Memory B cell (primary cell): ENCODE measurements around the gene DPH5.
"Not testable (repeated sequence)": the region's sequence is repeated elsewhere in the genome, so short reads cannot be mapped to it uniquely, and the experiment has no call there.

Source experiments
- ATAC-seq: fragments of 150-1000 bp; cut with Tn5 transposase; 2 replicates; pipeline ENCODE4 v1.10.0; 2021; ENCODE audit warnings: low read depth, mild to moderate bottlenecking, moderate library complexity
- DNase-seq, 2 donors: peaks; one replicate each; pipeline ENCODE4 v3.0.0; 2022; ENCODE audit warnings: low spot score in 2 of 2
- H3K27ac Mint-ChIP-seq: one replicate; pipeline ENCODE4 v1.8.0; 2022; ENCODE audit warnings: mild to moderate bottlenecking, moderate library complexity, mixed read lengths
- H3K27me3 Mint-ChIP-seq: one replicate; pipeline ENCODE4 v1.8.0; 2022; ENCODE audit warnings: mixed read lengths
- H3K36me3 Mint-ChIP-seq: one replicate; pipeline ENCODE4 v1.8.0; 2022; ENCODE audit warnings: mild to moderate bottlenecking, mixed read lengths
- H3K4me1 Mint-ChIP-seq: one replicate; pipeline ENCODE4 v1.8.0; 2022; ENCODE audit warnings: mixed read lengths
- H3K4me3 Mint-ChIP-seq: one replicate; pipeline ENCODE4 v1.8.0; 2022; ENCODE audit warnings: mild to moderate bottlenecking, moderate library complexity, mixed read lengths
- H3K9me3 Mint-ChIP-seq: one replicate; pipeline ENCODE4 v1.8.0; 2022; ENCODE audit warnings: mixed read lengths

The DPH5 gene

GRCh38 chr1:101044749-101045148, 19.2 kb upstream of the DPH5 start:
- peaks cover 13% of the 10 kb centered on the region for H3K4me1 Mint-ChIP-seq
- H3K27ac Mint-ChIP-seq, result no peak overlapping the region
- no peak for ATAC-seq
- no peak for DNase-seq
- peaks cover 5% of the 10 kb centered on the region for H3K9me3 Mint-ChIP-seq
- H3K27me3 Mint-ChIP-seq, result no peaks in the 10 kb centered on the region
- peaks cover 15% of the 10 kb centered on the region for H3K36me3 Mint-ChIP-seq
- no peak overlapping the region for H3K4me3 Mint-ChIP-seq

- Mint-ChIP-seq H3K27me3 (no peaks in the 10 kb centered on the region), H3K27ac (no peak overlapping the region), H3K9me3 (peaks cover 5% of the 10 kb centered on the region), H3K4me1 (peaks cover 11% of the 10 kb centered on the region), H3K36me3 (peaks cover 15% of the 10 kb centered on the region), H3K4me3 (no peak overlapping the region)
- ATAC-seq (no peak), DNase-seq (no peak)
These were observed 18.7 kb upstream of the DPH5 start for GRCh38 chr1:101044259-101044658.

GRCh38 chr1:101043776-101044175, 18.2 kb upstream of the DPH5 start:
- no peak overlapping the region for H3K27ac Mint-ChIP-seq
- H3K9me3 Mint-ChIP-seq, result peaks cover 7% of the 10 kb centered on the region
- DNase-seq (no peak), ATAC-seq (no peak)
- no peak overlapping the region for H3K4me3 Mint-ChIP-seq
- H3K4me1 Mint-ChIP-seq, result peaks cover 11% of the 10 kb centered on the region
- H3K36me3 Mint-ChIP-seq, result peaks cover 19% of the 10 kb centered on the region
- H3K27me3 Mint-ChIP-seq, result no peaks in the 10 kb centered on the region

GRCh38 chr1:101041300-101041699, 15.7 kb upstream of the DPH5 start:
- no peak overlapping the region for H3K27ac Mint-ChIP-seq
- DNase-seq (no peak), ATAC-seq (no peak)
- H3K27me3 Mint-ChIP-seq, result no peaks in the 10 kb centered on the region
- peaks cover 32% of the 10 kb centered on the region for H3K36me3 Mint-ChIP-seq
- H3K4me1 Mint-ChIP-seq, result peaks cover 11% of the 10 kb centered on the region
- H3K4me3 Mint-ChIP-seq, result no peak overlapping the region
- H3K9me3 Mint-ChIP-seq, result peaks cover 10% of the 10 kb centered on the region

- H3K4me3 Mint-ChIP-seq, result peak overlapping the region; percentile 11
- no peaks in the 10 kb centered on the region for H3K27me3 Mint-ChIP-seq
- DNase-seq (no peak), ATAC-seq (peak; percentile 32)
- H3K27ac Mint-ChIP-seq, result peak overlapping the region; percentile 64
- H3K4me1 Mint-ChIP-seq, result peaks cover 17% of the 10 kb centered on the region
- peaks cover 32% of the 10 kb centered on the region for H3K36me3 Mint-ChIP-seq
- H3K9me3 Mint-ChIP-seq, result peaks cover 10% of the 10 kb centered on the region
These were observed 15.1 kb upstream of the DPH5 start for GRCh38 chr1:101040666-101041065.

GRCh38 chr1:101039245-101039644, 13.7 kb upstream of the DPH5 start:
- Mint-ChIP-seq H3K27me3 (no peaks in the 10 kb centered on the region), H3K27ac (no peak overlapping the region), H3K4me1 (peaks cover 19% of the 10 kb centered on the region), H3K4me3 (no peak overlapping the region), H3K9me3 (peaks cover 10% of the 10 kb centered on the region), H3K36me3 (peaks cover 30% of the 10 kb centered on the region)
- ATAC-seq (no peak), DNase-seq (no peak)

- DNase-seq (no peak), ATAC-seq (no peak)
- peaks cover 35% of the 10 kb centered on the region for H3K36me3 Mint-ChIP-seq
- peaks cover 22% of the 10 kb centered on the region for H3K4me1 Mint-ChIP-seq
- H3K9me3 Mint-ChIP-seq, result peaks cover 12% of the 10 kb centered on the region
- no peak overlapping the region for H3K4me3 Mint-ChIP-seq
- no peak overlapping the region for H3K27ac Mint-ChIP-seq
- no peaks in the 10 kb centered on the region for H3K27me3 Mint-ChIP-seq
These were observed 11.7 kb upstream of the DPH5 start for GRCh38 chr1:101037316-101037715.

- H3K36me3 Mint-ChIP-seq, result peaks cover 21% of the 10 kb centered on the region
- H3K4me3 Mint-ChIP-seq, result no peak overlapping the region
- H3K9me3 Mint-ChIP-seq, result peaks cover 5% of the 10 kb centered on the region
- H3K27me3 Mint-ChIP-seq, result no peaks in the 10 kb centered on the region
- DNase-seq (no peak), ATAC-seq (no peak)
- peaks cover 28% of the 10 kb centered on the region for H3K4me1 Mint-ChIP-seq
- no peak overlapping the region for H3K27ac Mint-ChIP-seq
These were observed 7.4 kb upstream of the DPH5 start for GRCh38 chr1:101033017-101033416.

- H3K27me3 Mint-ChIP-seq, H3K9me3 Mint-ChIP-seq, H3K4me3 Mint-ChIP-seq, DNase-seq, H3K27ac Mint-ChIP-seq, ATAC-seq: not testable (repeated sequence)
- Mint-ChIP-seq H3K36me3 (peaks cover 25% of the 10 kb centered on the region), H3K4me1 (peaks cover 37% of the 10 kb centered on the region)
These were observed 6.5 kb upstream of the DPH5 start for GRCh38 chr1:101032129-101032528.

GRCh38 chr1:101030881-101031280, 5.3 kb upstream of the DPH5 start:
- Mint-ChIP-seq H3K4me1 (peaks cover 41% of the 10 kb centered on the region), H3K36me3 (peaks cover 21% of the 10 kb centered on the region), H3K27ac (no peak overlapping the region), H3K9me3 (peaks cover 5% of the 10 kb centered on the region), H3K4me3 (no peak overlapping the region), H3K27me3 (no peaks in the 10 kb centered on the region)
- DNase-seq, result no peak
- no peak for ATAC-seq

- H3K36me3 Mint-ChIP-seq, result peaks cover 21% of the 10 kb centered on the region
- H3K27me3 Mint-ChIP-seq, result no peaks in the 10 kb centered on the region
- H3K4me3 Mint-ChIP-seq, result peak overlapping the region; percentile 71
- H3K4me1 Mint-ChIP-seq, result peaks cover 42% of the 10 kb centered on the region
- peak overlapping the region; percentile 77 for H3K27ac Mint-ChIP-seq
- ATAC-seq (no peak), DNase-seq (no peak)
- peaks cover 5% of the 10 kb centered on the region for H3K9me3 Mint-ChIP-seq
These were observed 3.6 kb upstream of the DPH5 start for GRCh38 chr1:101029184-101029583.

GRCh38 chr1:101028466-101028865, 2.9 kb upstream of the DPH5 start:
- H3K27ac Mint-ChIP-seq, result peak overlapping the region; percentile 77
- no peaks in the 10 kb centered on the region for H3K27me3 Mint-ChIP-seq
- ATAC-seq, result no peak
- H3K4me1 Mint-ChIP-seq, result peaks cover 42% of the 10 kb centered on the region
- peak overlapping the region; percentile 71 for H3K4me3 Mint-ChIP-seq
- DNase-seq, result no peak
- H3K36me3 Mint-ChIP-seq, result peaks cover 23% of the 10 kb centered on the region
- H3K9me3 Mint-ChIP-seq, result peaks cover 5% of the 10 kb centered on the region

GRCh38 chr1:101027194-101027772, 1.7 kb upstream of the DPH5 start:
- peaks cover 42% of the 10 kb centered on the region for H3K4me1 Mint-ChIP-seq
- peak overlapping the region; percentile 84 for H3K27ac Mint-ChIP-seq
- peaks cover 18% of the 10 kb centered on the region for H3K36me3 Mint-ChIP-seq
- DNase-seq (no peak), ATAC-seq (no peak)
- no peaks in the 10 kb centered on the region for H3K27me3 Mint-ChIP-seq
- peak overlapping the region; percentile 68 for H3K4me3 Mint-ChIP-seq
- peaks cover 2% of the 10 kb centered on the region for H3K9me3 Mint-ChIP-seq

GRCh38 chr1:101026430-101026788, 825 bp upstream of the DPH5 start:
- H3K9me3 Mint-ChIP-seq, result peaks cover 2% of the 10 kb centered on the region
- H3K27me3 Mint-ChIP-seq, result no peaks in the 10 kb centered on the region
- H3K36me3 Mint-ChIP-seq, result peaks cover 22% of the 10 kb centered on the region
- H3K4me1 Mint-ChIP-seq, result peaks cover 46% of the 10 kb centered on the region
- peak overlapping the region; percentile 94 for H3K4me3 Mint-ChIP-seq
- ATAC-seq (no peak), DNase-seq (no peak)
- peak overlapping the region; percentile 84 for H3K27ac Mint-ChIP-seq

GRCh38 chr1:101025283-101025656, 314 bp downstream of the DPH5 start:
- Mint-ChIP-seq H3K4me1 (peaks cover 47% of the 10 kb centered on the region), H3K27ac (peak overlapping the region; percentile 84), H3K27me3 (no peaks in the 10 kb centered on the region), H3K36me3 (peaks cover 25% of the 10 kb centered on the region), H3K9me3 (no peaks in the 10 kb centered on the region), H3K4me3 (peak overlapping the region; percentile 94)
- no peak for DNase-seq
- ATAC-seq, result peak; percentile 26
